Activated CD8-positive, alpha-beta memory T cell treated with anti-CD3 and anti-CD28 coated beads, Interleukin-2, amount 10 ng/mL, durations not matched to agents 7 days and 5 days (primary cell): ENCODE results near the gene EMSY. TPM values are rescaled to one million over a fixed set of nuclear protein-coding genes. Genes with fewer than 3 reads are reported as not detected.
"Not testable (repeated sequence)": the region's sequence is repeated elsewhere in the genome, so short reads cannot be mapped to it uniquely, and the experiment has no call there.

Source experiments
- ATAC-seq: fragments of 150-1000 bp; cut with Tn5 transposase; one replicate; pipeline ENCODE4 v1.10.0; 2021; ENCODE audit warnings: moderate library complexity
- CTCF ChIA-PET: fragments of 350-600 bp; sonication (Branson Sonifier 250); formaldehyde crosslinking; loops from one replicate; lab custom pipeline; 2021; ENCODE audit warnings: antibody characterized with exemption; lab: Charles Lee
- DNase-seq: peaks from one replicate; pipeline ENCODE4 v3.0.0-alpha.2; 2020
- H3K27ac Mint-ChIP-seq: one replicate; pipeline ENCODE4 v1.8.0; 2021; ENCODE audit warnings: mild to moderate bottlenecking, mixed read lengths
- H3K27me3 Mint-ChIP-seq: one replicate; pipeline ENCODE4 v1.8.0; 2021; ENCODE audit warnings: mixed read lengths
- H3K36me3 Mint-ChIP-seq: one replicate; pipeline ENCODE4 v1.8.0; 2021; ENCODE audit warnings: mild to moderate bottlenecking, mixed read lengths
- H3K4me1 Mint-ChIP-seq: one replicate; pipeline ENCODE4 v1.8.0; 2021; ENCODE audit warnings: mixed read lengths
- H3K4me3 Mint-ChIP-seq: one replicate; pipeline ENCODE4 v1.8.0; 2021; ENCODE audit warnings: mild to moderate bottlenecking, moderate library complexity, mixed read lengths
- H3K9me3 Mint-ChIP-seq: one replicate; pipeline ENCODE4 v1.8.0; 2022; ENCODE audit warnings: low read depth, mixed read lengths
- total RNA-seq, 2 experiments: library from RNA; stranded (reverse); gene quantifications; one replicate each; pipeline ENCODE4 v1.2.3, GENCODE V29; 2021

EMSY gene
- total RNA-seq, 2 experiments from 2014 or later: 34.9 to 42.0 TPM

- H3K36me3 Mint-ChIP-seq, CTCF ChIA-PET, H3K4me3 Mint-ChIP-seq, ATAC-seq, H3K9me3 Mint-ChIP-seq, DNase-seq, H3K27ac Mint-ChIP-seq: not testable (repeated sequence)
- Mint-ChIP-seq H3K4me1 (peaks cover 16% of the 10 kb centered on the region), H3K27me3 (peaks cover 30% of the 10 kb centered on the region)
These were observed 127.5 kb downstream of the EMSY start for GRCh38 chr11:76572181-76572875.

- H3K9me3 Mint-ChIP-seq: no peaks in the 10 kb centered on the region
- no peak overlapping the region for H3K4me3 Mint-ChIP-seq
- CTCF ChIA-PET: no interaction called here
- peaks cover 26% of the 10 kb centered on the region for H3K27me3 Mint-ChIP-seq
- ATAC-seq (no peak), DNase-seq (no peak)
- no peak overlapping the region for H3K27ac Mint-ChIP-seq
- peaks cover 7% of the 10 kb centered on the region for H3K4me1 Mint-ChIP-seq
- no peaks in the 10 kb centered on the region for H3K36me3 Mint-ChIP-seq
These were observed 129.6 kb downstream of the EMSY start for GRCh38 chr11:76574406-76574805.

- no peak for DNase-seq
- peaks cover 7% of the 10 kb centered on the region for H3K4me1 Mint-ChIP-seq
- no peak overlapping the region for H3K4me3 Mint-ChIP-seq
- H3K27me3 Mint-ChIP-seq: peaks cover 26% of the 10 kb centered on the region
- H3K36me3 Mint-ChIP-seq: no peaks in the 10 kb centered on the region
- ATAC-seq: no peak
- CTCF ChIA-PET: no interaction called here
- no peaks in the 10 kb centered on the region for H3K9me3 Mint-ChIP-seq
- H3K27ac Mint-ChIP-seq: no peak overlapping the region
These were observed 130.1 kb downstream of the EMSY start for GRCh38 chr11:76574879-76575278.

GRCh38 chr11:76577226-76577920, 132.6 kb downstream of the EMSY start:
- Mint-ChIP-seq H3K4me1 (peaks cover 7% of the 10 kb centered on the region), H3K9me3 (no peaks in the 10 kb centered on the region), H3K4me3 (no peak overlapping the region), H3K27ac (no peak overlapping the region), H3K27me3 (peaks cover 16% of the 10 kb centered on the region), H3K36me3 (no peaks in the 10 kb centered on the region)
- ATAC-seq (no peak), DNase-seq (no peak)
- CTCF ChIA-PET: interaction anchor here (1.3 kb wide), 1 partner anchor 370 kb away, joined by 3 read pairs; no protein-coding TSS in a partner anchor

- Mint-ChIP-seq H3K4me1 (peaks cover 7% of the 10 kb centered on the region), H3K9me3 (no peaks in the 10 kb centered on the region), H3K27ac (no peak overlapping the region), H3K36me3 (no peaks in the 10 kb centered on the region), H3K4me3 (no peak overlapping the region), H3K27me3 (peaks cover 11% of the 10 kb centered on the region)
- ATAC-seq: no peak
- CTCF ChIA-PET: interaction anchor here (1.4 kb wide), 1 partner anchor 13 kb away, joined by 3 read pairs; no protein-coding TSS in a partner anchor
- no peak for DNase-seq
These were observed 133.3 kb downstream of the EMSY start for GRCh38 chr11:76577921-76578653.

GRCh38 chr11:76578654-76579055, 133.8 kb downstream of the EMSY start:
- DNase-seq (no peak), ATAC-seq (no peak)
- H3K36me3 Mint-ChIP-seq: no peaks in the 10 kb centered on the region
- no peak overlapping the region for H3K27ac Mint-ChIP-seq
- H3K9me3 Mint-ChIP-seq: no peaks in the 10 kb centered on the region
- H3K4me1 Mint-ChIP-seq: peaks cover 2% of the 10 kb centered on the region
- CTCF ChIA-PET: interaction anchor here (1.4 to 1.8 kb wide), 2 partner anchors 9 to 12 kb away, joined by 3 to 4 read pairs; no protein-coding TSS in a partner anchor
- H3K27me3 Mint-ChIP-seq: peaks cover 5% of the 10 kb centered on the region
- H3K4me3 Mint-ChIP-seq: no peak overlapping the region

GRCh38 chr11:76579056-76579751, 134.4 kb downstream of the EMSY start:
- no peaks in the 10 kb centered on the region for H3K9me3 Mint-ChIP-seq
- H3K4me3 Mint-ChIP-seq: no peak overlapping the region
- ATAC-seq: no peak
- peaks cover 2% of the 10 kb centered on the region for H3K27me3 Mint-ChIP-seq
- no peaks in the 10 kb centered on the region for H3K4me1 Mint-ChIP-seq
- H3K27ac Mint-ChIP-seq: no peak overlapping the region
- DNase-seq: no peak
- CTCF ChIA-PET: interaction anchor here (1.4 to 1.8 kb wide), 2 partner anchors 10 to 12 kb away, joined by 3 to 4 read pairs; no protein-coding TSS in a partner anchor
- H3K36me3 Mint-ChIP-seq: no peaks in the 10 kb centered on the region

- CTCF ChIA-PET: interaction anchor here (1.4 to 1.8 kb wide), 2 partner anchors 10 to 11 kb away, joined by 3 to 4 read pairs; no protein-coding TSS in a partner anchor
- no peak for DNase-seq
- Mint-ChIP-seq H3K27me3 (no peaks in the 10 kb centered on the region), H3K9me3 (no peaks in the 10 kb centered on the region), H3K27ac (no peak overlapping the region), H3K4me3 (no peak overlapping the region), H3K36me3 (no peaks in the 10 kb centered on the region), H3K4me1 (no peaks in the 10 kb centered on the region)
- ATAC-seq: no peak
These were observed 134.9 kb downstream of the EMSY start for GRCh38 chr11:76579752-76580151.

GRCh38 chr11:76582471-76582870, 137.7 kb downstream of the EMSY start:
- CTCF ChIA-PET, H3K9me3 Mint-ChIP-seq, ATAC-seq, H3K36me3 Mint-ChIP-seq, DNase-seq, H3K4me3 Mint-ChIP-seq, H3K4me1 Mint-ChIP-seq, H3K27me3 Mint-ChIP-seq, H3K27ac Mint-ChIP-seq: not testable (repeated sequence)

- no peak for DNase-seq
- Mint-ChIP-seq H3K27me3 (no peaks in the 10 kb centered on the region), H3K36me3 (peaks cover 5% of the 10 kb centered on the region), H3K27ac (peak overlapping the region; percentile 78), H3K9me3 (peaks cover 3% of the 10 kb centered on the region), H3K4me3 (no peak overlapping the region), H3K4me1 (peaks cover 48% of the 10 kb centered on the region)
- CTCF ChIA-PET: interaction anchor here (1.0 to 1.4 kb wide), 4 partner anchors 10 to 82 kb away, joined by 3 to 4 read pairs (median 4); partner anchors contain the start of gene LRRC32
- no peak for ATAC-seq
These were observed 143.1 kb downstream of the EMSY start for GRCh38 chr11:76587820-76588454.

GRCh38 chr11:76588455-76589325, 143.9 kb downstream of the EMSY start:
- DNase-seq: peak; percentile 81
- no peaks in the 10 kb centered on the region for H3K27me3 Mint-ChIP-seq
- peaks cover 56% of the 10 kb centered on the region for H3K4me1 Mint-ChIP-seq
- peaks cover 3% of the 10 kb centered on the region for H3K9me3 Mint-ChIP-seq
- H3K27ac Mint-ChIP-seq: peak overlapping the region; percentile 78
- CTCF ChIA-PET: interaction anchor here (1.0 to 1.4 kb wide), 5 partner anchors 10 to 81 kb away, joined by 3 to 4 read pairs (median 4); partner anchors contain the start of gene LRRC32
- peak; percentile 82 for ATAC-seq
- H3K36me3 Mint-ChIP-seq: peaks cover 5% of the 10 kb centered on the region
- H3K4me3 Mint-ChIP-seq: no peak overlapping the region
